ENCODE results near the gene EDN2. TPM values are rescaled to one million over a fixed set of nuclear protein-coding genes. Genes with fewer than 3 reads are reported as not detected.

EDN2 gene
- total RNA-seq, 1 donor from 2014 or later, result not detected

GRCh38 chr1:41448821-41449220, 35.7 kb downstream of the EDN2 start:
- no peaks in the 10 kb centered on the region for H3K36me3 Mint-ChIP-seq (ENCODE audit: low read depth)
- DNase-seq (ENCODE audit: low read depth, low spot score), result no peak
- H3K27ac Mint-ChIP-seq (ENCODE audit: unreplicated experiment), result no peak overlapping the region
- no peak overlapping the region for H3K4me3 Mint-ChIP-seq
- no peaks in the 10 kb centered on the region for H3K27me3 Mint-ChIP-seq (ENCODE audit: low read depth)
- no peaks in the 10 kb centered on the region for H3K9me3 Mint-ChIP-seq
- no peak for TF ChIP-seq CTCF (conservative IDR thresholded peaks at IDR 0.05)
- H3K4me1 Mint-ChIP-seq, result peaks cover 53% of the 10 kb centered on the region

GRCh38 chr1:41447995-41448770, 36.3 kb downstream of the EDN2 start:
- peak overlapping the region; percentile 45 for H3K27ac Mint-ChIP-seq (ENCODE audit: unreplicated experiment)
- peaks cover 47% of the 10 kb centered on the region for H3K4me1 Mint-ChIP-seq
- no peaks in the 10 kb centered on the region for H3K9me3 Mint-ChIP-seq
- TF ChIP-seq CTCF (conservative IDR thresholded peaks at IDR 0.05), result no peak
- no peaks in the 10 kb centered on the region for H3K27me3 Mint-ChIP-seq (ENCODE audit: low read depth)
- no peak overlapping the region for H3K4me3 Mint-ChIP-seq
- DNase-seq (ENCODE audit: low read depth, low spot score), result no peak
- H3K36me3 Mint-ChIP-seq (ENCODE audit: low read depth), result no peaks in the 10 kb centered on the region

GRCh38 chr1:41446851-41447610, 37.5 kb downstream of the EDN2 start:
- no peaks in the 10 kb centered on the region for H3K27me3 Mint-ChIP-seq (ENCODE audit: low read depth)
- H3K36me3 Mint-ChIP-seq (ENCODE audit: low read depth), result no peaks in the 10 kb centered on the region
- H3K9me3 Mint-ChIP-seq, result no peaks in the 10 kb centered on the region
- no peak overlapping the region for H3K4me3 Mint-ChIP-seq
- TF ChIP-seq CTCF (conservative IDR thresholded peaks at IDR 0.05), result no peak
- no peak overlapping the region for H3K27ac Mint-ChIP-seq (ENCODE audit: unreplicated experiment)
- H3K4me1 Mint-ChIP-seq, result peaks cover 39% of the 10 kb centered on the region
- no peak for DNase-seq (ENCODE audit: low read depth, low spot score)

- H3K27me3 Mint-ChIP-seq (ENCODE audit: low read depth), result no peaks in the 10 kb centered on the region
- DNase-seq (ENCODE audit: low read depth, low spot score), result no peak
- H3K4me3 Mint-ChIP-seq, result no peak overlapping the region
- no peak overlapping the region for H3K27ac Mint-ChIP-seq (ENCODE audit: unreplicated experiment)
- no peaks in the 10 kb centered on the region for H3K36me3 Mint-ChIP-seq (ENCODE audit: low read depth)
- peaks cover 27% of the 10 kb centered on the region for H3K4me1 Mint-ChIP-seq
- no peak for TF ChIP-seq CTCF (conservative IDR thresholded peaks at IDR 0.05)
- no peaks in the 10 kb centered on the region for H3K9me3 Mint-ChIP-seq
Observed at GRCh38 chr1:41444785-41445184, 39.7 kb downstream of the EDN2 start.

GRCh38 chr1:41444246-41444645, 40.2 kb downstream of the EDN2 start:
- no peak overlapping the region for H3K4me3 Mint-ChIP-seq
- no peak overlapping the region for H3K27ac Mint-ChIP-seq (ENCODE audit: unreplicated experiment)

More at GRCh38 chr1:41444246-41444645, 40.2 kb downstream of the EDN2 start:
- peak; percentile 40 for TF ChIP-seq CTCF (conservative IDR thresholded peaks at IDR 0.05)
- no peak for DNase-seq (ENCODE audit: low read depth, low spot score)
- peaks cover 21% of the 10 kb centered on the region for H3K4me1 Mint-ChIP-seq
- no peaks in the 10 kb centered on the region for H3K36me3 Mint-ChIP-seq (ENCODE audit: low read depth)
- no peaks in the 10 kb centered on the region for H3K27me3 Mint-ChIP-seq (ENCODE audit: low read depth)
- H3K9me3 Mint-ChIP-seq, result no peaks in the 10 kb centered on the region

Measured in neural crest cell (in vitro differentiated cells).